Activated CD8-positive, alpha-beta T cell treated with anti-CD3 and anti-CD28 coated beads for 36 hours (primary cell): ENCODE results near the gene MBD6. TPM values are rescaled to one million over a fixed set of nuclear protein-coding genes. Genes with fewer than 3 reads are reported as not detected.
"Not testable (repeated sequence)": the region's sequence is repeated elsewhere in the genome, so short reads cannot be mapped to it uniquely, and the experiment has no call there.

ENCODE experiments used
- ATAC-seq: fragments of 200-7000 bp; cut with Tn5 transposase; one replicate; pipeline ENCODE4 v1.10.0; 2021; ENCODE audit warnings: mild to moderate bottlenecking, moderate library complexity
- CTCF ChIA-PET: fragments of 350-600 bp; sonication (Branson Sonifier 250); formaldehyde crosslinking; loops from one replicate; lab custom pipeline; 2021; ENCODE audit warnings: antibody characterized with exemption; lab: Charles Lee
- POLR2A ChIA-PET: fragments of 350-600 bp; sonication (Branson Sonifier 250); formaldehyde crosslinking; loops from one replicate; lab custom pipeline; 2021; ENCODE audit warnings: antibody characterized with exemption; lab: Charles Lee
- DNase-seq: peaks from one replicate; pipeline ENCODE4 v3.0.0-alpha.2; 2020
- H3K27ac Mint-ChIP-seq: one replicate; pipeline ENCODE4 v1.8.0; 2021; ENCODE audit warnings: mild to moderate bottlenecking, mixed read lengths
- H3K27me3 Mint-ChIP-seq: one replicate; pipeline ENCODE4 v1.8.0; 2021; ENCODE audit warnings: mixed read lengths
- H3K36me3 Mint-ChIP-seq: one replicate; pipeline ENCODE4 v1.8.0; 2021; ENCODE audit warnings: low read depth, mixed read lengths
- H3K4me1 Mint-ChIP-seq: one replicate; pipeline ENCODE4 v1.8.0; 2021; ENCODE audit warnings: low read depth, mixed read lengths
- H3K4me3 Mint-ChIP-seq: one replicate; pipeline ENCODE4 v1.8.0; 2021; ENCODE audit warnings: mild to moderate bottlenecking, moderate library complexity, mixed read lengths
- H3K9me3 Mint-ChIP-seq: one replicate; pipeline ENCODE4 v1.8.0; 2021; ENCODE audit warnings: mixed read lengths
- intact Hi-C: fragments of 100-400 bp; cut with micrococcal nuclease; formaldehyde crosslinking; loops from one replicate; pipeline ENCODE4 v1.10.0; 2022
- total RNA-seq, 2 experiments: library from RNA; stranded (reverse); gene quantifications; one replicate each; pipeline ENCODE4 v1.2.3, GENCODE V29; 2021
- TF ChIP-seq, protein P1 (sequence below): fragments of 200-600 bp; IDR thresholded peaks from one replicate; pipeline ENCODE4 v1.8.0; 2022; ENCODE audit warnings: antibody characterized with exemption, mild to moderate bottlenecking

MBD6 gene
- total RNA-seq, 2 experiments from 2014 or later, result 46.5 to 47.3 TPM

DNA sequence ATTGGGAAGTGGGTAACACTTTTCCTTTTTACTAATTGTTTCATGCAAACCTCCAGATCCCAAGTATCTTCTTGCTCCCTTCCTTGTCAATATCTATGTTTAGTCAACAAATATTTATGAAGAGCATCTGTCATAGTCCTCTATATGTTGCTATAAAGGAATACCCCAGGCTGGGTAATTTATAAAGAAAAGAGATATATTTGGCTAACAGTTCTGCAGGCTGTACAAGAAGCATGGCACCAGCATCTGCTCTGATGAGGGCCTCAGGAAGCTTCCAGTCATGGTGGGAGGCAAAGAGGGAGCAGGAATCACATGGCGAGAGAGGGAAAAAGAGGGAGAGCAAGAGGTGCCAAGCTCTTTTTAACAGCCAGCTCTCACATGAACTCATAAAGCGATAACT lies 31.8 kb downstream of the MBD6 start:
- Mint-ChIP-seq H3K27ac (no peak overlapping the region), H3K27me3 (peaks cover 2% of the 10 kb centered on the region), H3K4me1 (peaks cover 5% of the 10 kb centered on the region), H3K9me3 (no peaks in the 10 kb centered on the region), H3K4me3 (no peak overlapping the region), H3K36me3 (no peaks in the 10 kb centered on the region)
- TF ChIP-seq, protein P1, sequence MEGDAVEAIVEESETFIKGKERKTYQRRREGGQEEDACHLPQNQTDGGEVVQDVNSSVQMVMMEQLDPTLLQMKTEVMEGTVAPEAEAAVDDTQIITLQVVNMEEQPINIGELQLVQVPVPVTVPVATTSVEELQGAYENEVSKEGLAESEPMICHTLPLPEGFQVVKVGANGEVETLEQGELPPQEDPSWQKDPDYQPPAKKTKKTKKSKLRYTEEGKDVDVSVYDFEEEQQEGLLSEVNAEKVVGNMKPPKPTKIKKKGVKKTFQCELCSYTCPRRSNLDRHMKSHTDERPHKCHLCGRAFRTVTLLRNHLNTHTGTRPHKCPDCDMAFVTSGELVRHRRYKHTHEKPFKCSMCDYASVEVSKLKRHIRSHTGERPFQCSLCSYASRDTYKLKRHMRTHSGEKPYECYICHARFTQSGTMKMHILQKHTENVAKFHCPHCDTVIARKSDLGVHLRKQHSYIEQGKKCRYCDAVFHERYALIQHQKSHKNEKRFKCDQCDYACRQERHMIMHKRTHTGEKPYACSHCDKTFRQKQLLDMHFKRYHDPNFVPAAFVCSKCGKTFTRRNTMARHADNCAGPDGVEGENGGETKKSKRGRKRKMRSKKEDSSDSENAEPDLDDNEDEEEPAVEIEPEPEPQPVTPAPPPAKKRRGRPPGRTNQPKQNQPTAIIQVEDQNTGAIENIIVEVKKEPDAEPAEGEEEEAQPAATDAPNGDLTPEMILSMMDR, result no peak
- intact Hi-C loops, result no loop called here
- ChIA-PET POLR2A (no interaction called here), CTCF (interaction anchor here (1.0 kb wide), 1 partner anchor 96 kb away, joined by 3 read pairs; no protein-coding TSS in a partner anchor)
- ATAC-seq (no peak), DNase-seq (no peak)

DNA sequence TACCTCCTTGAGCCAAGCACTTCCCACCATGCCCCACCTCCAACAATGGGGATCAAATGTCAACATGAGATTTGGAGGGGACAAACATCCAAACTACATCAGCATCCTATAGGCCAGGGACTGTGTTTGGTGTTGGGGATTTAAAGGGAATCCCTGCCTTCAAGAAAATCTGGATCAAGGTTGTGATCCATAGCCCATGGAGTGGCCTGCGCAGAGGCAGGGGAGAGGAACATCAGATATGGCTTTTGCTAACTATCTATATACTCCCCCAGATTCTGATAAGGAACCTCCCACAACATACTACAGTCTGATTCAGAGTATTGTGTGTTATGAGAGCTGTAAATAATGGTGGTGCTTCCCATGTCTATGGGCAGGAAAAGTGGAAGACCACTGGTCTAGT lies 32.3 kb downstream of the MBD6 start:
- Mint-ChIP-seq H3K36me3 (no peaks in the 10 kb centered on the region), H3K9me3 (no peaks in the 10 kb centered on the region), H3K27me3 (peaks cover 2% of the 10 kb centered on the region), H3K4me3 (no peak overlapping the region), H3K27ac (no peak overlapping the region), H3K4me1 (peaks cover 4% of the 10 kb centered on the region)
- intact Hi-C loops, result no loop called here
- ATAC-seq (no peak), DNase-seq (no peak)
- TF ChIP-seq, protein P1, result no peak
- CTCF ChIA-PET, result interaction anchor here (1.0 to 1.4 kb wide), 2 partner anchors 29 to 96 kb away, joined by 3 read pairs; no protein-coding TSS in a partner anchor
- POLR2A ChIA-PET, result no interaction called here

DNA sequence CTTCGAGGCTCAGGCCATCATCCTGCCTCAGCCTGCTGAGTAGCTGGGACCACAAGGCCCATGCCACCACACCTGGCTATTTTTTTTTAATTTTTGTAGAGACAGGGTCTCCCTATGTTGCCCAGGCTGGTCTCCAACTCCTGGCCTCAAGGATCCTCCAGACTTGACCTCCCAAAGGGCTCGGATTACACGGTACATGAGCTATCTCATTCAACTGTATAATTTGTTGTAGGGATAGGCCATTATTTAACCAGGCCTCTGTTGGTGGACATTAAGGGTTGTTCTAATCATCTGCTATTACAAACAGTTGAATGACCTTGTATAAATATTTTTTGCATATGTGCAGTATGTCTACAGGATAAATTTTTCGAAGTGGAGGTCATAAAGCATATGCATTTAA lies 36.2 kb downstream of the MBD6 start:
- TF ChIP-seq, protein P1, result no peak
- Mint-ChIP-seq H3K27me3 (no peaks in the 10 kb centered on the region), H3K27ac (no peak overlapping the region), H3K4me3 (no peak overlapping the region), H3K36me3 (no peaks in the 10 kb centered on the region), H3K9me3 (no peaks in the 10 kb centered on the region), H3K4me1 (no peaks in the 10 kb centered on the region)
- intact Hi-C loops, result no loop called here
- ATAC-seq (no peak), DNase-seq (no peak)
- ChIA-PET POLR2A (no interaction called here), CTCF (interaction anchor here (1.1 kb wide), 1 partner anchor 24 kb away, joined by 6 read pairs; no protein-coding TSS in a partner anchor)

DNA sequence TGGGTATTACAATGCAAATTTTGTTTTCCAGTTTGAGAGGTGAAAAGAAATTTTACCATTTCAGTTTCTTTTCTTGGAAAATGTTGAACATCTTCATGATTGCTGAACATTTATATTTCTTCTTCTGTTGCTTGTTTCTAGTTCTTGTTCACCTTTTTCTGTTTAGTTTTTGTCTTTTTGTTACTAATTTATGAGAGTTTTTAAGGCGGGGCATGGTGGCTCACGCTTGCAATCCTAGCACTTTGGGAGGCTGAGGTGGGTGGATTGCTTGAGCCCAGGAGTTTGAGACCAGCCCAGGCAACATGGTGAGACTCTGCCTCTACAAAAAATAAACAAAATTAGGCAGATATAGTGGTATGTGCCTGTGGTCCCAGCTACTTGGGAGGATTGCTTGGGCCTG lies 37.9 kb downstream of the MBD6 start:
- POLR2A ChIA-PET, result interaction anchor here (0.6 kb wide), 1 partner anchor 95 kb away, joined by 4 read pairs; no protein-coding TSS in a partner anchor
- Mint-ChIP-seq H3K9me3 (no peaks in the 10 kb centered on the region), H3K4me3 (no peak overlapping the region), H3K36me3 (no peaks in the 10 kb centered on the region), H3K27me3 (no peaks in the 10 kb centered on the region), H3K4me1 (no peaks in the 10 kb centered on the region), H3K27ac (no peak overlapping the region)
- DNase-seq, result no peak
- intact Hi-C loops, result no loop called here
- TF ChIP-seq, protein P1, result no peak
- ATAC-seq, result no peak
- CTCF ChIA-PET, result interaction anchor here (1.5 to 3.1 kb wide), 2 partner anchors 24 to 62 kb away, joined by 4 to 13 read pairs; no protein-coding TSS in a partner anchor

DNA sequence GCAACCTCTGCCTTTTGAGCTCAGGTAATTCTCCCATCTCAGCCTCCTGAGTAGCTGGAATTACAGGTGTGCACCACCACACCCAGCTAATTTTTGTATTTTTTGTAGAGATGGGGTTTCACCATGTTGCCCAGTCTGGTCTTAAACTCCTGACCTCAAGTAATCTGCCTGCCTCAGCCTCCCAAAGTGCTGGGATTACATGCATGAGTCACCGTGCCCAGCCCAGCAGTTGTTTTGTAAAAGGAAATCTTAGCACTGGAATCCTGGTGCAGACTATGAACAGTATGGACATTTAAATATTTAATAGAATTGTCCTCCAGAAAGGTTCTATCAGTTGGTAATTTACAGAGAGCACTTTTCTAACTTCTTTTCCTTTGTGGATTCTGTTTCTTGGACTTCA lies 38.5 kb downstream of the MBD6 start:
- intact Hi-C loops, ATAC-seq, H3K27ac Mint-ChIP-seq, H3K36me3 Mint-ChIP-seq, H3K4me1 Mint-ChIP-seq, POLR2A ChIA-PET, H3K9me3 Mint-ChIP-seq, H3K4me3 Mint-ChIP-seq, DNase-seq, H3K27me3 Mint-ChIP-seq: not testable (repeated sequence)
- CTCF ChIA-PET, result interaction anchor here (1.5 to 3.1 kb wide), 3 partner anchors 10 to 61 kb away, joined by 4 to 13 read pairs (median 7); no protein-coding TSS in a partner anchor
